ENCODE measurements around the gene TAF11L11.
A peak's percentile ranks its signal among the peaks of the same experiment; 100 is the strongest.
"Not testable (repeated sequence)": the region's sequence is repeated elsewhere in the genome, so short reads cannot be mapped to it uniquely, and the experiment has no call there.

TAF11L11 gene

GRCh38 chr5:17603880-17604279, at the start of gene TAF11L11:
TSS of gene TAF11L11 (plus strand) at chr5:17604183.
- DNase-seq; intact Hi-C loops (cut with DNase I): not testable (repeated sequence)

GRCh38 chr5:17585658-17586057, 18.3 kb upstream of the TAF11L11 start, which contains the start of gene TAF11L7:
TSS of gene TAF11L7 (minus strand) at chr5:17585758.
- intact Hi-C loops (cut with DNase I); DNase-seq: not testable (repeated sequence)

DNA sequence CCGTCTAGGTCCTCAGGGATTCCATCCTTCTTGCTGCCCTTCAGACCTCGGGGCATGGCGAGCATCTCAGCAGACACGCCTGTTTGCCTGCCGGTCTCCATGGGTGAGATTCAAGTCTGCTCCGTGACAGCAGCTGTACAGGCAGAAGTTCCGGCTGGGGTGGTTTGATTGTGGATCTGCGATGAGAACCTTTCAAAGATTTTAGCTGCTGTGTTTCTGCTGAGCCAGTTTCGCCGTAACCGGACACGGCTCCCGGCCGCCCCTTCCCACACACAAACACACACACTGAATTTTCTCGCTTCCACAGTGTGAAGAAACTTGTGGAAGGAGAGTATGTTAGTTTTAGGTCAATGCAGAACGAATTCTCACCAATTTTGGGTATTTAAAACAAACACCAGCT, 13.1 kb upstream of the TAF11L11 start, which contains the start of gene TAF11L8:
Gene TAF11L8, minus strand, starts transcription at position 101 of the 400 bp plus-strand sequence.
- DNase-seq; intact Hi-C loops (cut with DNase I): not testable (repeated sequence)

GRCh38 chr5:17594255-17594654, 9.7 kb upstream of the TAF11L11 start, which contains the start of gene TAF11L9:
TSS of gene TAF11L9 (minus strand) at chr5:17594394.
- intact Hi-C loops (cut with DNase I): not testable (repeated sequence)
- peak in 1 of 10 donors; percentile 84 for DNase-seq

- intact Hi-C loops (cut with DNase I); DNase-seq: not testable (repeated sequence)
Measured at GRCh38 chr5:17597728-17598127, 6.3 kb upstream of the TAF11L11 start, which contains the start of gene TAF11L10. TSS of gene TAF11L10 (minus strand) at chr5:17597828.

DNA sequence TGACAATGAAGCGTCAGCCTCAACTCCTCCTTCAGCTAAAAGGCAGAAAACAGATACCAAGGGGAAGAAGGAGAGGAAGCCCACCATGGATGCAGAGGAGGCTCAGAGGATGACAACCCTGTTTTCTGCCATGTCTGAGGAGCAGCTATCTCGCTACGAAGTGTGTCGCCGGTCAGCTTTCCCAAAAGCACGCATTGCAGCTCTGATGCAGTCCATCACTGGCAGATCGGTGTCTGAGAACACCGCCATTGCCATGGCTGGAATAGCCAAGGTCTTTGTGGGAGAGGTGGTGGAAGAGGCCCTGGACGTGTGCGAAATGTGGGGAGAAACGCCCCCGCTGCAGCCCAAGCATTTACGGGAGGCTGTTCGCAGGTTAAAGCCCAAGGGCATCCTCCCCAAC, 968 bp downstream of the TAF11L11 start:
- intact Hi-C loops (cut with DNase I): no loop called here
- no peak for DNase-seq

DNA sequence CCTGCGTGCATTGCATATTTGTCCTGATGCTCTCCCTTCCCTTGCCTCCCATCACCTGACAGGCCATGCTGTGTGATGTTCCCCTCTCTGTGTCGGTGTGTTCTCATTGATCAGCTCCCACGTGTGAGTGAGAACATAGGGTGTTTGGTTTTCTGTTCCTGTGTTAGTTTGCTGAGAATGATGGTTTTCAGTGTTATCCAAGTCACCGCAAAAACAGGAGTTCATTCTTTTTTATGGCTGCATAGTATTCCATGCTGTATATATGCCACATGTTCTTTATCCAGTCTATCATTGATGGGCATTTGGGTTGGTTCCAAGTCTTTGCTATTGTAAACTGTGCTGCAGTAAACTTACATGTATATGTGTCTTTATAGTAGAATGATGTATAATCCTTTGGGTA, 3.5 kb downstream of the TAF11L11 start:
- DNase-seq; intact Hi-C loops (cut with DNase I): not testable (repeated sequence)

- intact Hi-C loops (cut with DNase I); DNase-seq: not testable (repeated sequence)
Measured at GRCh38 chr5:17610092-17610491, 6.1 kb downstream of the TAF11L11 start, which contains the start of gene TAF11L12. TSS of gene TAF11L12 (plus strand) at chr5:17610392.

DNA sequence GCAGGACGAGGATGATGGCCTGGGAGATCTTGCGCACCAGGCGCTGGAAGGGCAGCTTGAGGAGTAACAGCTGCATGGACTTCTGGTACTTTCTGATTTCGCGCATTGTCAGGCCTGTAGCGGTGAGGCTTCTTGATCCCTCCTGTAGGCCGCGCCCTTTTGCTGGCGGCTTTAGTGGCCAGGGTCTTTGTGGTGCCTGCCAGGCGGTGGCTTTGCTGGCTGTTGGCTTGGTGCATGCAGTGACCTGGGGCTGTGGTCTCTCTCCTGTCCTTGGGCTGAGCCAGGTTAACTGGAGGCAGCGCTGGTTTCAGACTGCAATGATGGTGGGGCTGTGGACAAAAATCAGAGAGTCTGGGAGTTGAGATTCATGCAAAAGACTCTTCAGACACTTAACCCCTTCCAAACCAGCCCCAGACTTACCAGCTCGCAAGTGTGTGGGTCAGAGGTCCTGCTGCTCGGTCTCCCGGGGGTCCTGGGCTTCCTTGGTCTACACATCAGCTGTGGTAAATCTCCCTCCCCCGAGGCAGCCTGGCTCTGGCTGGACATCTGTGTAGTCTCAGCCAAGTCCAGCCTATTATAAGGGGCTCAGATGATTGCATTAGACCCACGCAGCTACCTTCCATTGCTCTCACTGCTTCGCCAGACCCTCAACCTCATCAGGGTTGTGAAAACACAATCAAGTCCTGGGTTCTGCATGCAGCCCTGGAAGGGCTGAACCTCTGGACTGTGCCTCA, 11.1 kb downstream of the TAF11L11 start:
- intact Hi-C loops (cut with DNase I): no loop called here
- peak in 1 of 10 donors; percentile 62 for DNase-seq

GRCh38 chr5:17619354-17619753, 15.4 kb downstream of the TAF11L11 start:
- intact Hi-C loops (cut with DNase I): no loop called here
- no peak for DNase-seq

DNA sequence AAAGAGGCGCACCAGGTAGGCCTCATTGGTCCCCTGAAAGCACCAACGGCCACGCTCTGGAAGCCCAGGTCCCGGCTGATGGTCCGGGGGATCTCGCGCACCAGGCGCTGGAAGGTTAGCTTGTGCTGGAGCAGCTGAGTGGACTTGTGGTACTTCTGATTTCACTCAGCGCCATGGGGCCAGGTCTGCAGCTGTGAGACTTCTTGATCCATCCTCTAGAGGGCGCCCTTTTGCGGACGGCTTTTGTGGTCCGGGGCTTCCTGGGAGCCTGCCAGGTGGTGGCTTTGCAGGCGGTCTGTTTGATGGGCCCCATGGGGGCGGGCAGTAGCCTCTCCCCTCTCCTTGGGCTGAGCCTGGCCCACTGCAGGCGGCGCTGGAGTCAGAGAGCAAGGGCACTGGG, 16.6 kb downstream of the TAF11L11 start:
- intact Hi-C loops (cut with DNase I): no loop called here

DNA sequence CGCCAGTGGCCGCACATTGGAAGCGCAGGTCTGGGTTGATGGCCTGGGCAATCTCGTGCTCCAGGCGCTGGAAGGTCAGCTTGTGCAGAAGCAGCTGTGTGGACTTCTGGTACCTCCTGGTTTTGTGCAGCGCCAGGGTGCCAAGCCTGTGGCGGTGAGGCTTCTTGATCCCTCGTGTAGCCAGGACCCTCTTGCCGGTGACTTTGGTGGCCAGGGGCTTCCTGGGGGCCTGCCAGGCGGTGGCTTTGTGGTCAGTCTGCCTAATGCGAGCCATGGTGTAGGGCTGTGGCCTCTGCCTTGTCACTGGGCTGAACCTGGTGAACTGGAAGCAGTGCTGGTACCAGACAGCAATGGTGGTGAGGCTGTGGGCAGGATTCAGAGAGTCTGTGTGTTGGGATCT, 21.7 kb downstream of the TAF11L11 start:
- intact Hi-C loops (cut with DNase I): no loop called here
- DNase-seq: peak in 1 of 10 donors; percentile 80

More for the DNA sequence above, 16.6 kb downstream of the TAF11L11 start:
- DNase-seq: peak in 2 of 10 donors; percentile 55 to 72

DNA sequence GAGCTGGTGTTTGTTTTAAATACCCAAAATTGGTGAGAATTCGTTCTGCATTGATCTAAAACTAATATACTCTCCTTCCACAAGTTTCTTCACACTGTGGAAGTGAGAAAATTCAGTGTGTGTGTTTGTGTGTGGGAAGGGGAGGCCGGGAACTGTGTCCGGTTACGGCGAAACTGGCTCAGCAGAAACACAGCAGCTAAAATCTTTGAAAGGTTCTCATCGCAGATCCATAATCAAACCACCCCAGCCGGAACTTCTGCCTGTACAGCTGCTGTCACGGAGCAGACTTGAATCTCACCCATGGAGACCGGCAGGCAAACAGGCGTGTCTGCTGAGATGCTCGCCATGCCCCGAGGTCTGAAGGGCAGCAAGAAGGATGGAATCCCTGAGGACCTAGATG, 27.8 kb downstream of the TAF11L11 start, which contains the start of gene TAF11L13:
Gene TAF11L13, plus strand, starts transcription at position 301 of the 400 bp plus-strand sequence.
- DNase-seq; intact Hi-C loops (cut with DNase I): not testable (repeated sequence)

DNA sequence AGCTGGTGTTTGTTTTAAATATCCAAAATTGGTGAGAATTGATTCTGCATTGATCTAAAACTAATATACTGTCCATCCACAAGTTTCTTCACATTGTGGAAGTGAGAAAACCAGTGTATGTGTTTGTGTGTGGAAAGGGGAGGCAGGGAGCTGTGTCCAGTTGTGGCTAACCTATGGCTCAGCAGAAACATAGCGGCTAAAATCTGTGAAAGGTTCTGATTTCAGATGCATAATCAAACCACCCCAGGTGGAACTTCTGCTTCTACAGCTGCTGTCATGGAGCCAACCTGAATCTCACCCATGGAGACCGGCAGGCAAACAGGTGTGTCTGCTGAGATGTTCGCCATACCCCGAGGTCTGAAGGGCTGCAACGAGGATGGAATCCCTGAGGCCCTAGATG, 30.2 kb downstream of the TAF11L11 start, which contains the start of gene TAF11L14:
Gene TAF11L14, plus strand, starts transcription at position 301 of the 400 bp plus-strand sequence.
- no peak for DNase-seq
- intact Hi-C loops (cut with DNase I): no loop called here

DNA sequence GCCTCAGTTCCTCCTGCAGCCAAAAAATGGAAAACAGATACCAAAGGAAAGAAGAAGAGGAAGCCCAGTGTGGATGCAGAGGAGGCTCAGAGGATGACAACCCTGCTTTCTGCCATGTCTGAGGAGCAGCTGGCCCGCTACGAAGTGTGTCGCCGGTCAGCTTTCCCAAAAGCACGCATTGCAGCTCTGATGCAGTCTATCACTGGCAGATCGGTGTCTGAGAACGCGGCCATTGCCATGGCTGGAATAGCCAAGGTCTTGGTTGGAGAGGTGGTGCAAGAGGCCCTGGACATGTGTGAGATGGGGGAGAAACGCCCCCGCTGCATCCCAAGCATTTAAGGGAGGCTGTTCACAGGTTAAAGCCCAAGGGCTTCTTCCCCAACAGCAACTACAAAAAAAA, 45.2 kb downstream of the TAF11L11 start:
- intact Hi-C loops (cut with DNase I): not testable (repeated sequence)
- DNase-seq: peak in 2 of 10 donors; percentile 50 to 57

DNA sequence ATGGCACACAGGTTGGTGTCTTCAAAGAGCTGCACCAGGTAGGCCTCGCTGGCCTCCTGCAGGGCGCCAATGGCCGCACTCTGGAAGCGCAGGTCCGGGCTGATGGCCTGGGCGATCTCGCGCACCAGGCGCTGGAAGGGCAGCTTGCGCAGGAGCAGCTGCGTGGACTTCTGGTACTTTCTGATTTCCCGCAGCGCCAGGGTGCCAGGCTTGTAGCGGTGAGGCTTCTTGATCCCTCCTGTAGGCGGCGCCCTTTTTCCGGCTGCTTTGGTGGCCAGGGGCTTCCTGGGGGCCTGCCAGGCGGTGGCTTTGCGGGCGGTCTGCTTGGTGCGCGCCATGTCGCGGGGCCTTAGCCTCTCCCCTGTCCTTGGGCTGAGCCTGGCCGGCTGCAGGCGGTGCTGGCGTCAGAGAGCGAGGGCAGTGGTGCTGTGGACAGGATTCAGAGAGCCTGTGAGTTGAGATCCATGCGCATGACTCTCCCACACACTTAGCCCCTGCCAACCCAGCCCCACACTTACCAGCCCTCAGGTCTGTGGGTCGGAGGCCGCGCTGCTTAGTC, 51.3 kb downstream of the TAF11L11 start:
- peak in 1 of 10 donors; percentile 70 for DNase-seq

More for the DNA sequence above, 51.3 kb downstream of the TAF11L11 start:
- intact Hi-C loops (cut with DNase I): not testable (repeated sequence)
